ENCODE data around the gene CCDC92. TPM values are rescaled to one million over a fixed set of nuclear protein-coding genes. Genes with fewer than 3 reads are reported as not detected.

The CCDC92 gene
- total and polyA plus RNA-seq, 10 of the 15 experiments (the other 5 are each of a cell fraction or from before 2014, with no cell fraction given): 0.53 to 11.8 (median 4.2) TPM

- 64% methylated on average over 7 of the region's 7 CpGs for whole genome bisulfite sequencing (ENCODE audit: insufficient coverage, insufficient replicate concordance, low lambda C conversion rate, missing lambda C conversion rate)
- intact Hi-C loops (cut with micrococcal nuclease; ENCODE audit: unreplicated experiment) (no loop called here), in situ Hi-C loops (cut with MboI) (no loop called here)
- Histone ChIP-seq H3K4me3 (no peak overlapping the region), H2AFZ (ENCODE audit: control insufficient read depth, low read depth, low read length) (no peak overlapping the region), H3K9ac (ENCODE audit: control insufficient read depth, insufficient read depth, low read length) (no peak overlapping the region), H3K27me3 (replicated peaks in 1 of 2; ENCODE audit: control insufficient read depth in 2 of 2, insufficient read depth in 2 of 2, low read length in 1 of 2) (no peaks in the 10 kb centered on the region; a peak in 1 of 4 replicates), H3K27ac (ENCODE audit: control insufficient read depth, insufficient read depth) (no peak overlapping the region), H3K9me3 (replicated peaks; ENCODE audit: control insufficient read depth, insufficient read depth, low read length) (no peaks in the 10 kb centered on the region), H3K4me2 (ENCODE audit: control insufficient read depth, insufficient read depth) (no peak overlapping the region), H4K20me1 (ENCODE audit: control insufficient read depth, insufficient read depth) (no peaks in the 10 kb centered on the region), H3K36me3 (ENCODE audit: control insufficient read depth in 2 of 2, insufficient read depth in 2 of 2, low read length in 1 of 2) (no peaks in the 10 kb centered on the region), H3K79me2 (ENCODE audit: control insufficient read depth, insufficient read depth, low read length) (no peaks in the 10 kb centered on the region), H3K4me1 (ENCODE audit: control insufficient read depth, insufficient read depth, low read length) (no peaks in the 10 kb centered on the region)
- RAD21 ChIA-PET (ENCODE audit: unreplicated experiment): no interaction called here
- DNase-seq (ENCODE audit: low read depth, low spot score) (no peak), ATAC-seq (no peak), FAIRE-seq (no peak)
- TF ChIP-seq CHD4 (IDR thresholded peaks at IDR 0.05) (no peak), POLR2AphosphoS2 (IDR thresholded peaks at IDR 0.05; ENCODE audit: low read depth, low read length) (no peak), MAX (IDR thresholded peaks at IDR 0.05; ENCODE audit: low read depth, low read length) (no peak), RAD21 (IDR thresholded peaks at IDR 0.05; ENCODE audit: insufficient read depth, low read depth, low read length) (no peak), MTA2 (IDR thresholded peaks at IDR 0.05; ENCODE audit: low read depth) (no peak), TCF12 (IDR thresholded peaks at IDR 0.05; ENCODE audit: low read depth, low read length) (no peak), TAF1 (IDR thresholded peaks at IDR 0.05; ENCODE audit: borderline replicate concordance, low read depth, low read length) (no peak), SMARCA5 (IDR thresholded peaks at IDR 0.05) (no peak), CEBPZ (IDR thresholded peaks at IDR 0.05; ENCODE audit: low read depth, low read length) (no peak), ATF3 (IDR thresholded peaks at IDR 0.05; ENCODE audit: borderline replicate concordance, extremely low read depth, low read depth, low read length) (no peak), ZNF592 (IDR thresholded peaks at IDR 0.05) (no peak), RFX5 (IDR thresholded peaks at IDR 0.05; ENCODE audit: low read depth, low read length) (no peak)
- BruUV-seq (replicated peaks): no TSS peak
- CTCF ChIA-PET: no interaction called here
- SMC1A ChIA-PET (ENCODE audit: uncharacterized antibody, unreplicated experiment): no interaction called here
- POLR2A ChIA-PET: no interaction called here
Observed at GRCh38 chr12:123891011-123891410, 81.6 kb downstream of the CCDC92 start.

Measured in GM12878 (cell line).